Measurements from ENCODE around the gene PAPPA.

The PAPPA gene

DNA sequence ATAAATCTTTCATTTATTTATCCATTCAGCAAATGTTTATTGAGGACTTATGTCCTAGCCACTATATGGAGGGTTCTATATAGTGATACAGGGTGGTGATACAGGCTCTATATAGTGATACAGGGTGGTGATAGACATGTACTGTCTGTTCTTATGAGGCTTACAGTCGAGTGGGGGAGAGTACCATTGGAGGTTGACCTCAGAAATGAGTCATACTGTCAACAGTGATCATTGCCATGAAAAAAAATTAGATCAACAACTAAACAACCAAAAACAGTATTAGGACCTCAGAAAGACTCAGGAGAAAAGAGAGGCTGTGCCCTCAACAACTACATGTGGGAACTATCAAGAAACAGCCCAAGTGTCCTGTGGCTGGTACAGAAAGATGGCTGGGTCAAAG, 22.0 kb downstream of the PAPPA start:
- peak; percentile 70 for DNase-seq (ENCODE audit: low read depth)
- TF ChIP-seq, protein P1, sequence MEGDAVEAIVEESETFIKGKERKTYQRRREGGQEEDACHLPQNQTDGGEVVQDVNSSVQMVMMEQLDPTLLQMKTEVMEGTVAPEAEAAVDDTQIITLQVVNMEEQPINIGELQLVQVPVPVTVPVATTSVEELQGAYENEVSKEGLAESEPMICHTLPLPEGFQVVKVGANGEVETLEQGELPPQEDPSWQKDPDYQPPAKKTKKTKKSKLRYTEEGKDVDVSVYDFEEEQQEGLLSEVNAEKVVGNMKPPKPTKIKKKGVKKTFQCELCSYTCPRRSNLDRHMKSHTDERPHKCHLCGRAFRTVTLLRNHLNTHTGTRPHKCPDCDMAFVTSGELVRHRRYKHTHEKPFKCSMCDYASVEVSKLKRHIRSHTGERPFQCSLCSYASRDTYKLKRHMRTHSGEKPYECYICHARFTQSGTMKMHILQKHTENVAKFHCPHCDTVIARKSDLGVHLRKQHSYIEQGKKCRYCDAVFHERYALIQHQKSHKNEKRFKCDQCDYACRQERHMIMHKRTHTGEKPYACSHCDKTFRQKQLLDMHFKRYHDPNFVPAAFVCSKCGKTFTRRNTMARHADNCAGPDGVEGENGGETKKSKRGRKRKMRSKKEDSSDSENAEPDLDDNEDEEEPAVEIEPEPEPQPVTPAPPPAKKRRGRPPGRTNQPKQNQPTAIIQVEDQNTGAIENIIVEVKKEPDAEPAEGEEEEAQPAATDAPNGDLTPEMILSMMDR (conservative IDR thresholded peaks at IDR 0.05; ENCODE audit: control insufficient read depth, insufficient read depth, low read depth, low read length): no peak

DNA sequence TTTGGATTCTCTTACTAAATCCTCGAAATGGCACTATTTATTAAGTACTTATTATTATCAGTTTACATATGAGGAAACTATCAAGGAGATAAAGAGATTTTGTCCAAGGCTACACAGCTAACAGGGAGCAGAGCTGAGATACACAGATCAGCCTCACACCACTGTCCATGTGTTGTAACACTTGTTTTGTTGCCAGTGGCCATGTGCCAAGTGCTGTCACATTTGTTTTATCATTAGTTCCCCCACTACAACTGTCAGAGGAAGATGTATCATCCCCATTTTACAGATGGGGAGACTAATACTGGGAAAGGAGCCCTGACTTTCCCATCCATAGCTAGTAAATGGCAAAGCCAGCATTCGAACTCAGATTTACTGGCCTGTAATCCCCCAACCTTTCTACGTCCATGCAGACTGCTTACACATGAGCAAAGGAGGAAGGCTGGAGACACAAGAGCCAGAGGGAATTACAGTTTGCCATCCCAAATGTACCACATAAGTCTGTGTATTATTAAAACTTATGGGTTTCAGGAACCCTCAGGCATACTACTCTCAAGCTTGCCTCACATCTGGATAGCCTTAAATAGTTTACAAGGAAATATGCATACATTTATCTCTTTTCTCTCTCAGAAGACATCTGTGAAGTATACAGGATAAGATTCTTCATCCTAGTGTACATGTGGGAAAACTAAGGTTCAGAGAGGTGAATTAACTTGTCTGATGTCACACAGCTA, 25.1 kb downstream of the PAPPA start:
- TF ChIP-seq, protein P1 (conservative IDR thresholded peaks at IDR 0.05; ENCODE audit: control insufficient read depth, insufficient read depth, low read depth, low read length): no peak
- DNase-seq (ENCODE audit: low read depth): peak; percentile 61
- no peak overlapping the region for H3K4me3 ChIP-seq (ENCODE audit: control insufficient read depth, low read depth, low read length)

More for the DNA sequence above, 22.0 kb downstream of the PAPPA start:
- no peak overlapping the region for H3K4me3 ChIP-seq (ENCODE audit: control insufficient read depth, low read depth, low read length)

DNA sequence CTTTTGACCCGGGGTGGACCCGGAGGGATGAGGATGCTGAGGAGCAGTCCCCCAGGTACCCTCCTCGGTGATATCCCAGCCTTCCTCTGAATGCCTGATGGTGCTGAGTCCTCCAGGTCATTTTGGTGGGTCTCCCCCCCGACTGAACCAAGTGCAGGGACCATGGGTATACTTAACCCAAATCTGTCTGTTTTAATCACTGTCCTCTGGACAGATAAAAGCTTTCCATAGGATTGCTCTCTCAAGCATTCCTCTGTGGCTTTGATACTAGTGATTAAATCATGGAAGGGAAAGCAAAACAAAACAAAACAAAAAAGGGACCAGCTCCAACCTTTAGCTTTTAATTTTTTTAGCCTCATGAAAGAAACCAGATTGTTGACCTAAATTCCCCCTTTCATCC, 26.0 kb downstream of the PAPPA start:
- DNase-seq (ENCODE audit: low read depth): no peak
- TF ChIP-seq, protein P1 (conservative IDR thresholded peaks at IDR 0.05; ENCODE audit: control insufficient read depth, insufficient read depth, low read depth, low read length): no peak
- H3K4me3 ChIP-seq (ENCODE audit: control insufficient read depth, low read depth, low read length): no peak overlapping the region

DNA sequence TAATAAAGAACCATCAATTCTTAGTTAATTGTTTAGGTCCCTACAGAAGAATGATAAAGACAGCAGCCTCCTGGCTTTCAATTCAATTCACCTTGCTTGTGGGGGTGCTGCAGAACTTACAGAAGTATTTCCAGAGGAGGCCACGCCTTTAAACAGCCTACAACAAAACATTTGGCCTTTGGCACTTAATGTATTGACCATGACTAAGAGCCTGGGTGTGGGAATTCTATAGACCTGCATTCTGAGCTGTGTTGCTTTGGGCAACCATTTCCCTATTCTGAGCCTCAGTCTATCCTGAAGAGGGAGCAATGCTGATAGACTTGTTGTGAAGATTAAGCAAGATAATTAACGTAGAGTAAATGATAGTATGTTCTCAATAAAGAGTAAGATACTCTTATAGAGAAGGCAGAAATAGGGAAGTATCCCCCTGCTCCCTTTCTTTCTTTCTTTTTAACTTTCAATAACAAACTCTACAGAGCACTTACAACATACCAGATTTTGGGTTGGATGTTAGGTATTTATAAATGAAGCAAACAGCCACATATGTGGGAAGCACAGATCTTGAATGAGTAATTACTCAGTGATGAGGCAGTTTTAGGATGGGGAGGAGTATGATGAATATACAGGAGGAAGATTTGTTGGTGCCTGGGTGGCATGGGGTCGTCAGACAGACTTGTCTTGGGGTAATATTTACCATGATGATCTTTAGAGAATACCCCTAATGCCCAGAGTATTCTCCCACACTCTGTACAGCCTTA, 28.4 kb downstream of the PAPPA start:
- TF ChIP-seq, protein P1 (conservative IDR thresholded peaks at IDR 0.05; ENCODE audit: control insufficient read depth, insufficient read depth, low read depth, low read length): peak; percentile 6
- DNase-seq (ENCODE audit: low read depth): peak; percentile 62
- H3K4me3 ChIP-seq (ENCODE audit: control insufficient read depth, low read depth, low read length): no peak overlapping the region

DNA sequence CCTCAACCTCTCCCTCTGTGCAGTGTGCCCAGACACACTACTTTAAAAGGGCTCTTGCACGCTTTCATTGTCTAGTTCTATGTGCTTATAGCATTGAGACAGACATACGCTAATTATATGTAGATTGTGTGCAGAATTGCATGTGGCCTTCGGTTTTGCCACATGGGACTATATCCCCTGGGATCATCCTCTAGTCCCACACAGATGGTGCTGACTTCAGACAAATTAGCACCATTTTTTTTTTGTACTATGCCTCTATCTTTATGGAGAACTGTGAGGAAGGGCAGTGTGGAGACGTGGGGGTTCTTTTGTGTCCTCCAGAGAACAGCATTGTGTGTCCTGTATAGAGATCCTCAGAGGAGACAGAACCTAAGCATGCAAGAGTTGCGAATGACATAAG, 29.3 kb downstream of the PAPPA start:
- DNase-seq (ENCODE audit: low read depth): no peak
- H3K4me3 ChIP-seq (ENCODE audit: control insufficient read depth, low read depth, low read length): no peak overlapping the region
- TF ChIP-seq, protein P1 (conservative IDR thresholded peaks at IDR 0.05; ENCODE audit: control insufficient read depth, insufficient read depth, low read depth, low read length): no peak

DNA sequence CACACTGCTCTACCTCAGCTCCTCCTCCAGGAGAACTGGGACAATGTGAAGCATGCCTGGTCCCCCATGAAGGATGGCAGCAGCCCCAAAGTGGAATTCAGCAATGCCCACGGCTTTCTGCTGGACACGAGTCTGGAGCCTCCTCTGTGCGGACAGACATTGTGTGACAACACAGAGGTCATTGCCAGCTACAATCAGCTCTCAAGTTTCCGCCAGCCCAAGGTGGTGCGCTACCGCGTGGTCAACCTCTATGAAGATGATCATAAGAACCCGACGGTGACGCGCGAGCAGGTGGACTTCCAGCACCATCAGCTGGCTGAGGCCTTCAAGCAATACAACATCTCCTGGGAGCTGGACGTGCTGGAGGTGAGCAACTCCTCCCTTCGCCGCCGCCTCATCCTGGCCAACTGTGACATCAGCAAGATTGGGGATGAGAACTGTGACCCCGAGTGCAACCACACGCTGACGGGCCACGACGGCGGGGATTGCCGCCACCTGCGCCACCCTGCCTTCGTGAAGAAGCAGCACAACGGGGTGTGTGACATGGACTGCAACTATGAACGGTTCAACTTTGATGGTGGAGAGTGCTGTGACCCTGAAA, 34.1 kb downstream of the PAPPA start:
- no peak for DNase-seq (ENCODE audit: low read depth)
- TF ChIP-seq, protein P1 (conservative IDR thresholded peaks at IDR 0.05; ENCODE audit: control insufficient read depth, insufficient read depth, low read depth, low read length): no peak

More for the DNA sequence above, 34.1 kb downstream of the PAPPA start:
- H3K4me3 ChIP-seq (ENCODE audit: control insufficient read depth, low read depth, low read length): no peak overlapping the region

Data from fibroblast of mammary gland (primary cell).